Right atrium auricular region (tissue), 2 donors: ENCODE data around the gene KLHL22. TPM values are rescaled to one million over a fixed set of nuclear protein-coding genes. Genes with fewer than 3 reads are reported as not detected.
"Not testable (repeated sequence)": the region's sequence is repeated elsewhere in the genome, so short reads cannot be mapped to it uniquely, and the experiment has no call there.

Experiments used
- DNase-seq: peaks from one replicate; pipeline ENCODE4 v3.0.0-alpha.2; 2019; ENCODE audit warnings: low spot score
- H3K27ac ChIP-seq, 2 donors: fragments of 200-600 bp; sonication (generic); 1 replicate in 1 of 2; 2 replicates in 1 of 2; pipeline ENCODE4 v1.5.1; 2016 to 2019
- H3K27me3 ChIP-seq, 2 donors: fragments of 200-600 bp; sonication (generic); one replicate each; pipeline versions ENCODE4 v1.5.1 to v1.6.0; 2017 to 2019
- H3K36me3 ChIP-seq: fragments of 200-600 bp; sonication (generic); one replicate; pipeline ENCODE4 v1.5.1; 2016
- H3K4me1 ChIP-seq, 2 donors: fragments of 200-600 bp; sonication (generic); one replicate each; pipeline versions ENCODE4 v1.5.1 to v1.6.0; 2017 to 2019
- H3K4me3 ChIP-seq, 2 donors: fragments of 200-600 bp; sonication (generic); 1 replicate in 1 of 2; 2 replicates in 1 of 2; pipeline ENCODE4 v1.5.1; 2017 to 2019; ENCODE audit warnings: mild to moderate bottlenecking in 1 of 2, moderate library complexity in 1 of 2
- H3K9me3 ChIP-seq, 2 donors: fragments of 200-600 bp; sonication (generic); one replicate each; pipeline ENCODE4 v1.5.1; 2019
- total RNA-seq, 2 donors: library from RNA; depleted of rRNA; stranded (reverse); fragments of >200 nt; gene quantifications; one replicate each; pipeline ENCODE4 v1.1.0, GENCODE V29; 2016
- TF ChIP-seq, protein P1 (sequence below), 2 donors: fragments of 200-600 bp; sonication (generic); IDR thresholded peaks; one replicate each; pipeline ENCODE4 v1.5.1; 2019; ENCODE audit warnings: antibody characterized with exemption in 2 of 2

KLHL22 gene
- total RNA-seq, 2 donors from 2014 or later = 16.0 to 21.9 TPM

GRCh38 chr22:20507253-20508066 is 11.9 kb upstream of the KLHL22 start, which contains the start of gene MED15:
TSS of gene MED15 (plus strand) at chr22:20507610. CDS start at chr22:20507679, 69 bp downstream.
- peak; percentile 95 for DNase-seq
- peaks cover 0 to 49% of the 10 kb centered on the region in 2 donors for H3K4me1 ChIP-seq
- H3K9me3 ChIP-seq = no peaks in the 10 kb centered on the region
- peak within 1 kb of the TSS; percentile 94 for H3K27ac ChIP-seq
- H3K36me3 ChIP-seq = no peaks in the 10 kb centered on the region
- no peaks in the 10 kb centered on the region for H3K27me3 ChIP-seq
- TF ChIP-seq, protein P1, sequence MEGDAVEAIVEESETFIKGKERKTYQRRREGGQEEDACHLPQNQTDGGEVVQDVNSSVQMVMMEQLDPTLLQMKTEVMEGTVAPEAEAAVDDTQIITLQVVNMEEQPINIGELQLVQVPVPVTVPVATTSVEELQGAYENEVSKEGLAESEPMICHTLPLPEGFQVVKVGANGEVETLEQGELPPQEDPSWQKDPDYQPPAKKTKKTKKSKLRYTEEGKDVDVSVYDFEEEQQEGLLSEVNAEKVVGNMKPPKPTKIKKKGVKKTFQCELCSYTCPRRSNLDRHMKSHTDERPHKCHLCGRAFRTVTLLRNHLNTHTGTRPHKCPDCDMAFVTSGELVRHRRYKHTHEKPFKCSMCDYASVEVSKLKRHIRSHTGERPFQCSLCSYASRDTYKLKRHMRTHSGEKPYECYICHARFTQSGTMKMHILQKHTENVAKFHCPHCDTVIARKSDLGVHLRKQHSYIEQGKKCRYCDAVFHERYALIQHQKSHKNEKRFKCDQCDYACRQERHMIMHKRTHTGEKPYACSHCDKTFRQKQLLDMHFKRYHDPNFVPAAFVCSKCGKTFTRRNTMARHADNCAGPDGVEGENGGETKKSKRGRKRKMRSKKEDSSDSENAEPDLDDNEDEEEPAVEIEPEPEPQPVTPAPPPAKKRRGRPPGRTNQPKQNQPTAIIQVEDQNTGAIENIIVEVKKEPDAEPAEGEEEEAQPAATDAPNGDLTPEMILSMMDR (IDR thresholded peaks at IDR 0.05) = peak in 1 of 2 donors; percentile 9
- H3K4me3 ChIP-seq = peak within 1 kb of the TSS; percentile 85

DNA sequence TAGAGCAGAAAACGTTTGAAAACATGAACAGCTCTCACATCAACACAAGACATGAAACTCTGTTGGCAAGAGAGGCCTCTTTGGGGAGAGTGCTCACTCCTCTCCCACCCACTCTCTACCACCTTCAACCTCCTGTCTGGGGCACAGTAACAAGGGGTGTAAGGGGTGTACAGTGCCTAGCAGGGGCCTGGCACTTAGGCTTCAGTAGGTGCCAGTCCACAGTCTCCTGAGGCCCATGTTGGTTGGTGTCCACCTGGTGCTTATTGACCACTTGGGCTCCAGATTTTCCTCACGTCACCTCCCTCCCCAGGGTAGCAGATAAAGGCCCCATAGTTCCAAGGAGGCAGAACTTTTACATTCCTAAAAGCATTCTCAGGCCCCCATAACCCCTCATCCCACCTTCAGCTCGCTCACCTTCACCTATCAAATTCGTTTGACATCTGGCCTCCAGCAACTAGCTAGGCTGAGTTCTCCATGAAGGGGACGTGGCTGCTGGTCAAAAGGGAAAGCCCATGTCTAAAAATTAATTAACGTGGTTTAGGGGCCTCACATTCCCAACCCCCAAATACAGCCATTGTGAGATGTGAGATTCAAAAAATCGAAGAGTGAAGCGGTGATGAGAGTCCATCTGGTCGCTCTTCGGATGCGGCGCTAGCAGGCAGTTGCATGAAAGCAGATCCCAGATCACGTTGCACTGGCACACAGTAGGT is 11.1 kb upstream of the KLHL22 start:
- H3K4me1 ChIP-seq = peaks cover 0 to 43% of the 10 kb centered on the region in 2 donors
- no peak for DNase-seq
- no peaks in the 10 kb centered on the region for H3K27me3 ChIP-seq
- H3K9me3 ChIP-seq = no peaks in the 10 kb centered on the region
- H3K27ac ChIP-seq = peak overlapping the region; percentile 94
- H3K36me3 ChIP-seq = peaks cover under 1% of the 10 kb centered on the region
- peak overlapping the region; percentile 85 for H3K4me3 ChIP-seq
- TF ChIP-seq, protein P1 (IDR thresholded peaks at IDR 0.05) = no peak

GRCh38 chr22:20504293-20504922 is 8.8 kb upstream of the KLHL22 start:
- Histone ChIP-seq H3K36me3 (peaks cover 11% of the 10 kb centered on the region), H3K4me1 (peaks cover 0 to 20% of the 10 kb centered on the region in 2 donors)
- not testable (repeated sequence) for DNase-seq, H3K27me3 ChIP-seq, H3K9me3 ChIP-seq, H3K4me3 ChIP-seq, H3K27ac ChIP-seq

GRCh38 chr22:20503816-20504215 is 8.2 kb upstream of the KLHL22 start:
- no peak overlapping the region for H3K27ac ChIP-seq
- H3K4me1 ChIP-seq = peaks cover 0 to 14% of the 10 kb centered on the region in 2 donors
- H3K27me3 ChIP-seq = no peaks in the 10 kb centered on the region
- no peaks in the 10 kb centered on the region for H3K9me3 ChIP-seq
- H3K36me3 ChIP-seq = peaks cover 11% of the 10 kb centered on the region
- DNase-seq = no peak
- TF ChIP-seq, protein P1 (IDR thresholded peaks at IDR 0.05) = no peak
- H3K4me3 ChIP-seq = no peak overlapping the region

- no peaks in the 10 kb centered on the region for H3K27me3 ChIP-seq
- TF ChIP-seq, protein P1 (IDR thresholded peaks at IDR 0.05) = no peak
- no peak overlapping the region for H3K27ac ChIP-seq
- H3K4me3 ChIP-seq = no peak overlapping the region
- DNase-seq = no peak
- H3K36me3 ChIP-seq = peaks cover 11% of the 10 kb centered on the region
- peaks cover 0 to 8% of the 10 kb centered on the region in 2 donors for H3K4me1 ChIP-seq
- H3K9me3 ChIP-seq = no peaks in the 10 kb centered on the region
Measured at GRCh38 chr22:20499769-20500168, 4.2 kb upstream of the KLHL22 start.

DNA sequence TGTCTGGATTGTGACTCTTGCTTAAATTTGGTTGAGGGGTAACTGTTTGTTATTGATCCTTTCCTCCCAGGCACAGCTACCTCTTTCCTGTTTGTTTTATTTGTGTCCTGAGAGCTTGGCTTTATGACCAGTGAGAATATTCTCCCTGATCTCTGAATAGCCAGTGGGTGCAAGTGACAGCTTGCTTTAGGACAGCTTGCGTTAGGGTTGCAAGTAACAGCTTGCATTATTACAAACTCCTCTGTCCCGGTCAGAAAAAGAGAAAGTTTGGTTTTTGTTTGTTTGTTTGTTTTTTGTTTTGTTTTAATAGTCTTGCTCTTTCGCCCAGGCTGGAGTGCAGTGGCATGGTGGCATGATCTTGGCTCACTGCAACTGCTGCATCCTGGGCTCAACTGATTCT is 3.3 kb upstream of the KLHL22 start:
- Histone ChIP-seq H3K4me3 (no peak overlapping the region), H3K9me3 (no peaks in the 10 kb centered on the region), H3K36me3 (peaks cover 11% of the 10 kb centered on the region), H3K27ac (no peak overlapping the region), H3K27me3 (no peaks in the 10 kb centered on the region), H3K4me1 (peaks cover 0 to 16% of the 10 kb centered on the region in 2 donors)
- DNase-seq = no peak
- TF ChIP-seq, protein P1 (IDR thresholded peaks at IDR 0.05) = no peak
